CD4-positive, alpha-beta T cell treated with Interleukin-2 at 100 ng/mL for 4 hours (primary cell): ENCODE measurements around the gene DNASE1L3.
"Not testable (repeated sequence)": the region's sequence is repeated elsewhere in the genome, so short reads cannot be mapped to it uniquely, and the experiment has no call there.

Experiments
- DNase-seq: peaks from one replicate; pipeline ENCODE4 v3.0.0-alpha.2; 2020; ENCODE audit warnings: low spot score

DNASE1L3 gene

DNA sequence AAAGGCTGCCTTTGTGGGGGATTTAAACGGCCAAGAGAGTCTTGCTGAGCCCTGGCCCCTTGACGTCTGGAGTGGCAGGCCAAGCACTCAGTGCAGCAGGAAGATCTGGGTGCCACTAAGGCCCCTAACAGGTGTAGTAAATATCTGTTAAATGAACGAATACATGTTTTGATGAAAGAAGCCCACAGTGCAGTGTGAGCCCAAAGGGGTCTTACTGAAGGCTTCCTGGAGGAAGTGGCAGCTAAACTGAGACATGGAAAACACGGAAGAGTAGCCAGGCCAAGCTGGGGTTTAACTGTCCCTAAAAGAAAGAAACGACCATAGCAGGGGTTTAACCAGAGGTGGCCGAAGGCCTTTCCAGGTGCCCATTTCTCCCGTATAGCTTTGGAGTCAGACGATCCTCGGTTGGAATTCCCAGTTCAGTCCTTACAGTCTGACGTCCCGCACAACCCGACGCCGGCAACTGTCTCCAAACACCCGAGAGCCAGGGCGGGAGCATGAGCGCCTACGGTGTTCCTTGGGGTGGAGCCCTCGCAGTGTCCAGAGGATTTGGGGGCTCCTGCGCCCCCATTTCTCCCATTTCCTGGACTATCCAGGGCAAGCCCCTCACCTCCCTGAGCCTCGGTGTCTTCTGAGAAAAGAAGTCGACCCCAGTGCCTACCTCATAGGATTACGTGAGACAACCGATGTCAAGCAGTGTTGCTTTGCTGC is 25.9 kb upstream of the DNASE1L3 start:
- no peak for DNase-seq

GRCh38 chr3:58235970-58236369 is 25.2 kb upstream of the DNASE1L3 start:
- no peak for DNase-seq

- DNase-seq: no peak
Observed at GRCh38 chr3:58234516-58234931, 23.8 kb upstream of the DNASE1L3 start.

GRCh38 chr3:58231666-58232065 is 20.9 kb upstream of the DNASE1L3 start:
- no peak for DNase-seq

DNA sequence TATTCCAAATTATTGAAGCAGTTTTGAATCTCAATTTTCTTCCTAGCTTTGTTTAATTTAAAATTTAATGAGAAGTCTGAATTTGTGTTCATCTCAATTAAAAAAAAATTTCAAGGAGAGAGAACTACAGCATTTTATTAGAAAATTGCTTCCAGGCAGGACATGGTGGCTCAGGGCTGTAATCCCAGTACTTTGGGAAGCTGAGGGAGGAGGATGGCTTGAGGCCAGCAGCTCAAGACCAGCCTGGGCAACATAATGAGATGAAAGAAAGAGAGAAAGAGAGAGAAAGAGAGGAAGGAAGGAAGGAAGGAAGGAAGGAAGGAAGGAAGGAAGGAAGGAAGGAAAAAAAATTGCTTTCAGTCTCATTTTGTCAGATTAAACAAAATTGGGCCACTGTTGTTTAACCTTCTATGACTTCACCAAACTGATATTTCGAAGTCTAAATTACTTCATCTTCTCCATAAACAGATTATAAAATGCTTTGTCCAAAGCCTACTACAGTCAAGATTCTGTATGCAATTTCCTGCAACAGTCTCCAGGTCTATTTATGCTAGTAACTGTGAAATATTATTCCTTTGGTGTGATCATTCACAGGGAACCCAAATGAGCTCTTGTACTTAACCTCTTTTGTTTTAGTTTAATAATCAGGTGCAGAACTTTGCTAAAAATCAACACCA is 20.2 kb upstream of the DNASE1L3 start:
- DNase-seq: no peak

GRCh38 chr3:58227933-58228332 is 17.2 kb upstream of the DNASE1L3 start:
- not testable (repeated sequence) for DNase-seq

- no peak for DNase-seq
Observed at GRCh38 chr3:58223855-58224254, 13.1 kb upstream of the DNASE1L3 start.

GRCh38 chr3:58222161-58222724 is 11.5 kb upstream of the DNASE1L3 start:
- DNase-seq: no peak

DNA sequence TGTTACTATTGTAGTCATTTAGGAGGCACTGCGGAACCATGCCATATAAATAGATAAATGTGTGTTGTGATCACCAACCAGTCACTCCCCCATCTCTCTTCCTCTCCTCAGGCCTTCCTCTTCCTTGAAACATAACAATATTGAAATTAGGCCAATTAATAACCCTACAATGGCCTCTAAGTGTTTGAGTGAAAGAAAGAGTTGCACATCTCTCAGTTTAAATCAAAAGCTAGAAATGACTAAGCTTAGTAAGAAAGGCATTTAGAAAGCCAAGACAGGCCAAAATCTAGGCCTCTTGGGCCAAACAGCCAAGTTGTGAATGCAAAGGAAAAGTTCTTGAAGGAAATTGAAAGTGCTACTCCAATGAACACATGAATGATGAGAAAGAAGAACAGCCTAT is 8.1 kb upstream of the DNASE1L3 start:
- no peak for DNase-seq

GRCh38 chr3:58217209-58217811 is 6.5 kb upstream of the DNASE1L3 start:
- peak; percentile 64 for DNase-seq

DNA sequence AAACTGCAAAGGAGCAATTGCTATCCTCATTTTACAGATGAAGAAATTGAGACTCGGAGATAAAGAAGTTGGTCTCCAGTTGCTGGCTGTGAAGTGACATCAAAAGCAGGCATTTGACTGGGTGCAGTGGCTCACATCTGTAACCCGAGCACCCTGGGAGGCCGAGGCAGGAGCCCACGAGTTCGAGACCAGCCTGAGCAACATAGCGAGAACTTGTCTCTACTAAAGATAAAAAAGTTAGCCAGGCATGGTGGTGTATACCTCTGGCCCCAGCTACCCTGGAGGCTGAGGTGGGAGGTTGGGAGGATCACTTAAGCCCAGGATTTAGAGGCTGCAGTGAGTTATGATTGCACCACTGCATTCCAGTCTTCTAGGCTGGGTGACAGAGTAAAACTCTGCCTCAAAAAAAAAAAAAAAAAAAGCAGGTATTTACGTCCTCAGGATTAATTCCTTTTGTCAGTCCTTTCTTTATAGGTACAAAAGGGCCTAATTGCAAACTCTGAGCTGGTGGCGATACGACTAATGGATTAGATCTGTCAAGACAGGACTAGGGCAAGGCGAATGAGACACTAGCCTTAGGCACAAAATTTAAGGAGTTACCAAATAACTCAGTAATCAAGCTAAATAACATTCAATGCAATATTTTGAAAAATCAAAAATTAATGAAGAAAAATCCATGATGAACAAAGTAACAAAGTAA is 5.9 kb upstream of the DNASE1L3 start:
- DNase-seq: no peak

DNA sequence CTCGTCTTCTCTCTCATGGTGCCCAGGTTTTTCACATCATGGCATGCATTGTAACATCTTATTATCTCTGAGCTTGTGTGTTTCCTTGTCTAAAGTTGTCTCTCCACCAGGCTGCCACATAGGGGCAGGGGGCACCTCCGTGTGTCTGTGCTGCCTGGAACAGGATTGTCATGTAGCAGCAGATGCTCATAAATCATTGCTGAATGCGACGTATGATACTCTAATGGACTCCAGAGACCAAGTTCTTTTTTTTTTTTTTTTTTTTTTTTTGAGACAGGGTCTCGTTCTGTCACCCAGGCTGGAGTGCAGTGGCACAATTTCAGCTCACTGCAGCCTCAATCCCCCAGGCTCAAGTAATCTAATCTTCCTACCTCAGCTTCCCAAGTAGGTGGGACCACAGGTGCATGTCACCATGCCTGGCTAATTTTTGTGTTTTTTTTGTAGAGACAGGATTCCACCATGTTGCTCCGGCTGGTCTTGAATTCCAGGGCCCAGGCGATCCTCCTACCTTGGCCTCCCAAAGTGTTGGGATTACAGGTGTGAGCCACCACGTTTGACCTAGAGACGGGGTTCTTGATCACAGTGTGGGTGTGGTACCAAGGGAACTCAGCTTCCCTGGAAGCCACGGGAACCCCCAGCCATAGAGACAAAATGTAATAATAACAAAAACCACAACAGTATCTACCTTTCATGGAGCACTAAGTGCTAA is 4.7 kb upstream of the DNASE1L3 start:
- no peak for DNase-seq

DNA sequence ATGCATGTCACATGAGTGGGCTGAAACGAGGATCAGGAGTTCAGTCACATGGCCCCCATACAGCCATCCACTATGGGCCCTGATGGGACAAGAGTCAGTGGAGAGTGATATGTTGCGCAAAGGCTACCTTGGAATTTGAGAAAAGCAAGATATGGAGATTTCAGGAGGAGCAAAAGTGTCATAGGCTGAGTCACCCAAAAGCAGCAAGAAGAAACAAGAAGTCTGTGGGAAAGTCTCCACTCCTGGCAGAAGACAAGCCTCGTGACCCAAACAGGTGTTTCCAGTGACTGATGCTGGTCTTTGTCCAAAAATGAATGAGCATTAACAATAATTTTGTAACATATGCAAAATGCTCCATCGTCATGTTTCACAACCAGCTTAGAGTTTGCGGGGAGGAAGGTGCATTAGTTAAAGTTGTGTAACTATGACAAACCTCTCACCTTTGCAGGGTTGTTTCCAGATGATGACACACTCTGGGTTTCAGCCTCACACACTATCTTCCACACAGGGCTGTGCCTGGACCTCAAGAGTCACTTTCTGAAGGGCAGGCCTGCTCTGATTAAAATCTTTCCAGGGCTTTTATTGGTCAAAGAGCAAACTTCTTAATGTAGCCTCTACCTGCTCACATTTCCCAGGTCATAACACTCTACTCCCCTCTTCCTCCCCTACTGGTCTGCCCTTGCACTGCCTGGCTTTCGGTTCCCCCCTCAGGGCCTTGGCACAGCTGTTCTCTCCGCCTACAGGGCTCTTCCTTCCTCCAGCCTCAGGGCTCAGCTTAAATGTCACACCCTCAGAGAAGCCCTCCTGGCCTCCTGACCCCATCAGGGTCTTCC is 3.9 kb upstream of the DNASE1L3 start:
- no peak for DNase-seq

DNA sequence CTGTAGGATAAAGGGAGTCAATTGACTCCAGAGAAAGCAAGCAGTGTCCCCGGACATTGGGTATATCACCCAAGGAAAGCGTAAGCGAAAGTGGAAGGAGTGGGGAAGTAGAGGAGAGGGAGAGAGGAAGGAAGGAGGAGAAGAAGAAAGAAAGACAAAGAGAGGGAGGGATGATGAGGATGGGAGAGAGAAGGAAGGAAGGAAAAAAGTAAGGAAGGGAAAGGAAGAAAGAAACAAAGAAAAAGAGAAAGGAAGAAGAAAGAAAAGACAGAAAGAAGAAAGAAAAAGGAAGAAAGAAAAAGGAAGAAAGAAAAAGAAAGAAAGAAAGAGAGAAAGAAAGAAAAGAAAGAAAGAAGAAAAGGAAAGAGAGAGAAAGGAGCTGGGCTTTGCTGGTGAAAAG is 839 bp downstream of the DNASE1L3 start:
- DNase-seq: no peak

DNA sequence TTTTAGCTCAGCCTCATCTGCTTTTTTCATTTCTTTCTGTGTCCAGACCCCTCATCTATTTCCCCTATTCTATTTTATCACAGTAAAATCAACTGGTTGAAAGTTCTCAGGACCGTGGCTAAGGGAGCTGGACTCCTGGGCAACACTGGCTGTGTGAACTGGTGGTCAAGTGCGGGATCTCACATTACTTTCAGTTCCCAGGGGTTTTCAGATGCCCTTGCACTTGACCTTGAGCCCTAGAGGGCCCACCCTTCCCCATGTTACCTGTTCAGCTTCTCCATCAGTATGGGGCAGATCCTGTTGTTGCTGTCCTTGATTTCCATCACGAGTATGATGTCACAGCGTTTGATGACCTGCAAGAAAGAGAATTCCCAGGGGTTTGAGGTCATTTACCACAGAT is 2.8 kb downstream of the DNASE1L3 start:
- no peak for DNase-seq

DNA sequence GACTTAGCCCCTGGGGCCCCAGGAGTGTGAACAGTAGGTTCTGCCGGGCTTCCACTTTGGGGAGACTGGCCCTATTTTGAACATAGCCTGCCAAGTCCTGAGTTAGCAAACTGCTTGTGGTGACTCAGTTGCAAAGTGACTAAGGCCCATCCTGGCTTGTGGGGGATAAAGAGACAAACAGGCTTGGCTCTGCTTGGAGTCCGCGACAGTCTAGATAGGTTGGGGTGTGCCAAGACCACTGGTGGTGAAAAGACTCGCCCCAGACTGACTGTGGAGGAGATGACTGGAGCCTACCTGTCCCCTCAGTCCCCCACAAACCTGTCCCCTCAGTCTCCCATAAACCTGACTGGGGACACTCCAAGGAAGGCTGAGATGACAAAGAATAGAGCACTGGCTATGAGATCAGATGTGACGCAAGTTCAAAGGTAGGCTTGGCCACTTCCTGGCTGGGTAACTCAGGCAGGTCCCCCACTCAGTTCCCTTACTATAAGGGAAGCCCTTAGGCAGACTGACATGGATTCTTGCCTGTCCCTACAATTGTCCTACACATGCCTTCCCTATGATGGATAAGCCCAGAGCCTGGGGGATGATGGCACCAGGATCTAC is 4.3 kb downstream of the DNASE1L3 start:
- DNase-seq: no peak

DNA sequence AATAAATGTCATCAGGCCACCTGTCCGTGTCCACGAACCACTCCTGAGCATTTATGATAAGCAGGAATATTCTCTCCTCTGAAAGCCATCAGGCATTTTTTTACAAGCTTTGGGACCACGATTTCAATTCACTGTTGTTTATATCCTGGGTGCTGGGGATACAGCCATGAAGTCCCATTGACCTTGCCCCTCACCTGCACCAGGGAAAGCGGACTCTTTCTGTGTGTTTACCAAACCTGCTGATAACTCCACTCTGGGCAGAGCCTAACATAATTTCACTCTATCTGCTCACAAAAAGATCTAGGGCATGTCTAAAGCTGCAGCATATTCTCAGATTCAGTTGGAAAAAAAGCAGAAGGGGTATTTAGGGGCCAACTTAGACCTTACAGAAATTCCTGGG is 4.8 kb downstream of the DNASE1L3 start:
- DNase-seq: no peak

GRCh38 chr3:58204720-58205119 is 6.1 kb downstream of the DNASE1L3 start:
- no peak for DNase-seq

- no peak for DNase-seq
Observed at GRCh38 chr3:58203541-58203940, 7.2 kb downstream of the DNASE1L3 start.

GRCh38 chr3:58202917-58203360 is 7.8 kb downstream of the DNASE1L3 start:
- DNase-seq: no peak
